Gastrocnemius medialis (tissue), 4 donors: ENCODE results near the gene RPRD1B. TPM values are rescaled to one million over a fixed set of nuclear protein-coding genes. Genes with fewer than 3 reads are reported as not detected.
"Not testable (repeated sequence)": the region's sequence is repeated elsewhere in the genome, so short reads cannot be mapped to it uniquely, and the experiment has no call there.

ENCODE experiments used
- ATAC-seq, 2 donors: fragments of 150-250 bp; one replicate each; pipeline ENCODE4 v1.9.1; 2016
- DNase-seq, 2 donors: peaks; one replicate each; pipeline ENCODE4 v3.0.0-alpha.2; 2019
- H3K27ac ChIP-seq, 4 donors: fragments of 200-600 bp; sonication (generic); 1 replicate in 1 of 4; 2 replicates in 3 of 4; pipeline ENCODE4 v1.5.1; 2016 to 2018; ENCODE audit warnings: mild to moderate bottlenecking in 2 of 4, moderate library complexity in 1 of 4
- H3K27me3 ChIP-seq, 3 donors: fragments of 200-600 bp; sonication (generic) in 2 of 3; 1 replicate in 1 of 3; 2 replicates in 2 of 3; pipeline versions ENCODE4 v1.5.1 to v1.6.0; 2016 to 2019; ENCODE audit warnings: mild to moderate bottlenecking in 1 of 3, moderate library complexity in 1 of 3
- H3K36me3 ChIP-seq, 2 donors: fragments of 200-600 bp; sonication (generic) in 1 of 2; one replicate each; pipeline ENCODE4 v1.5.1; 2017 to 2018
- H3K4me1 ChIP-seq, 2 donors: fragments of 200-600 bp; sonication (generic) in 1 of 2; one replicate each; pipeline ENCODE4 v1.5.1; 2016 to 2017; ENCODE audit warnings: mild to moderate bottlenecking in 2 of 2
- H3K4me3 ChIP-seq, 4 donors: fragments of 200-600 bp; sonication (generic) in 3 of 4; 1 replicate in 1 of 4; 2 replicates in 3 of 4; pipeline ENCODE4 v1.5.1; 2016 to 2019; ENCODE audit warnings: mild to moderate bottlenecking in 2 of 4
- H3K9me3 ChIP-seq, 3 donors: fragments of 200-600 bp; sonication (generic) in 2 of 3; 1 replicate in 1 of 3; 2 replicates in 2 of 3; pipeline ENCODE4 v1.5.1; 2016 to 2019
- POLR2A ChIP-seq, 2 donors: fragments of 450-650 bp; IDR thresholded peaks; one replicate each; pipeline ENCODE4 v1.6.1; 2017; ENCODE audit warnings: antibody characterized with exemption in 2 of 2, mild to moderate bottlenecking in 2 of 2, moderate library complexity in 2 of 2
- in situ Hi-C, 4 donors: fragments of 200-750 bp; cut with MboI; loops; one replicate each; pipeline versions ENCODE4 v1.15.0 to v1.8.0; 2017; ENCODE audit warnings: low sequenced_read_pairs in 4 of 4
- intact Hi-C: fragments of 100-400 bp; cut with DNase I; formaldehyde crosslinking; loops from one replicate; pipeline ENCODE4 v1.15.1; 2023; ENCODE audit warnings: low total_unique reads
- total RNA-seq, 4 donors: library from RNA; depleted of rRNA; stranded (reverse); fragments of >200 nt; gene quantifications; one replicate each; pipeline versions ENCODE4 v1.1.0 to v1.2.3, GENCODE V29; 2016
- TF ChIP-seq, protein P1 (sequence below), 5 experiments: fragments of 450-650 bp in 3 of 5; fragments of 200-600 bp in 2 of 5; sonication (generic) in 2 of 5; IDR thresholded peaks in 4 of 5; conservative IDR thresholded peaks in 1 of 5; 1 replicate in 4 of 5; 2 replicates in 1 of 5; pipeline ENCODE4 v1.5.1; 2016 to 2019; ENCODE audit warnings: antibody characterized with exemption in 5 of 5, mild to moderate bottlenecking in 3 of 5, moderate library complexity in 3 of 5

RPRD1B gene
- total RNA-seq, 4 donors from 2014 or later: 25.2 to 61.0 (median 40.6) TPM

- peaks cover 0 to 6% of the 10 kb centered on the region in 2 donors for H3K36me3 ChIP-seq
- in situ Hi-C loops: no loop called here
- H3K4me1 ChIP-seq: peaks cover 45 to 47% of the 10 kb centered on the region in 2 donors
- no peak for TF ChIP-seq POLR2A (IDR thresholded peaks at IDR 0.05)
- TF ChIP-seq, protein P1, sequence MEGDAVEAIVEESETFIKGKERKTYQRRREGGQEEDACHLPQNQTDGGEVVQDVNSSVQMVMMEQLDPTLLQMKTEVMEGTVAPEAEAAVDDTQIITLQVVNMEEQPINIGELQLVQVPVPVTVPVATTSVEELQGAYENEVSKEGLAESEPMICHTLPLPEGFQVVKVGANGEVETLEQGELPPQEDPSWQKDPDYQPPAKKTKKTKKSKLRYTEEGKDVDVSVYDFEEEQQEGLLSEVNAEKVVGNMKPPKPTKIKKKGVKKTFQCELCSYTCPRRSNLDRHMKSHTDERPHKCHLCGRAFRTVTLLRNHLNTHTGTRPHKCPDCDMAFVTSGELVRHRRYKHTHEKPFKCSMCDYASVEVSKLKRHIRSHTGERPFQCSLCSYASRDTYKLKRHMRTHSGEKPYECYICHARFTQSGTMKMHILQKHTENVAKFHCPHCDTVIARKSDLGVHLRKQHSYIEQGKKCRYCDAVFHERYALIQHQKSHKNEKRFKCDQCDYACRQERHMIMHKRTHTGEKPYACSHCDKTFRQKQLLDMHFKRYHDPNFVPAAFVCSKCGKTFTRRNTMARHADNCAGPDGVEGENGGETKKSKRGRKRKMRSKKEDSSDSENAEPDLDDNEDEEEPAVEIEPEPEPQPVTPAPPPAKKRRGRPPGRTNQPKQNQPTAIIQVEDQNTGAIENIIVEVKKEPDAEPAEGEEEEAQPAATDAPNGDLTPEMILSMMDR (IDR thresholded peaks at IDR 0.05 in 4 of 5, conservative IDR thresholded peaks at IDR 0.05 in 1 of 5): no peak
- intact Hi-C loops: no loop called here
- no peak overlapping the region for H3K4me3 ChIP-seq
- peak overlapping the region; percentile 54 to 75 (median 63) for H3K27ac ChIP-seq
- no peak for DNase-seq
- H3K9me3 ChIP-seq: no peaks in the 10 kb centered on the region
- H3K27me3 ChIP-seq: no peaks in the 10 kb centered on the region
- no peak for ATAC-seq
Measured at GRCh38 chr20:38095017-38095686, 61.6 kb downstream of the RPRD1B start.

DNA sequence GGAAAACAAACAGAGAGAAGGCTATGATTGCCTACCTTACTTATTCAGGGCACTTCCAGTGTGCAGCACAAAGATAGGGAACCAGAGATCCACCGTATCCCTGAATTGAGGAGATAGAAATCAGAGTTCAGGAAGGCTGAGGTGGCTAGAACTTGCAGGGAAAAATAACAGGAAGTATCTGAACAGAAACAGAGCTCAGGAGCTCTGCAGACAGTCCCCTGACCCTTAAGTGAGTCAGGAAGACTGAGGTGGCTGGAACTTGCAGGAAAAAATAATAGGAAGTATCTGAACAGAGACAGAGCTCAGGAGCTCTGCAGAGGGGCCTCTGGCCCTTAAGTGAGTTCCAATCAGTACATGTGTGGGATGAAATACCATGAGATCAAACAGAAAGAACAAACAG, 65.4 kb downstream of the RPRD1B start:
- peaks cover 16 to 21% of the 10 kb centered on the region in 2 donors for H3K4me1 ChIP-seq
- in situ Hi-C loops: no loop called here
- H3K27ac ChIP-seq: no peak overlapping the region
- DNase-seq (no peak), ATAC-seq (no peak)
- no peaks in the 10 kb centered on the region for H3K27me3 ChIP-seq
- H3K36me3 ChIP-seq: no peaks in the 10 kb centered on the region
- intact Hi-C loops: no loop called here
- no peak for TF ChIP-seq POLR2A (IDR thresholded peaks at IDR 0.05)
- TF ChIP-seq, protein P1 (IDR thresholded peaks at IDR 0.05 in 4 of 5, conservative IDR thresholded peaks at IDR 0.05 in 1 of 5): no peak
- H3K9me3 ChIP-seq: no peaks in the 10 kb centered on the region
- H3K4me3 ChIP-seq: no peak overlapping the region

DNA sequence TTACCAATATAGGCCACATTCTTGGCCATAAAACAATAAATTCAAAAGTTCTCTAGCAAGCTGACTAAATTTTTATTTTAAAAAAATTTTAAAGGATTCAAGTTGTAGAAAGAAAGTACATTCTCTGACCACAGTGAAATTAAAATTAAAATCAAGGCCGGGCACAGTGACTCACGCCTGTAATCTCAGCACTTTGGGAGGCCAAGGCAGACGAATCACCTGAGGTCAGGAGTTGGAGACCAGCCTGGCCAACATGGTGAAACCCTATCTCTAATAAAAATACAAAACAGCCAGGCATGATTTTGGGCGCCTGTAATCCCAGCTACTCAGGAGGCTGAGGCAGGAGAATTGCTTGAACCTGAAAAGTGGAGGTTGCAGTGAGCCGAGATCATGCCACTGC, 68.7 kb downstream of the RPRD1B start:
- H3K9me3 ChIP-seq, H3K36me3 ChIP-seq, H3K27me3 ChIP-seq, H3K4me1 ChIP-seq, in situ Hi-C loops, H3K4me3 ChIP-seq, DNase-seq, intact Hi-C loops: not testable (repeated sequence)
- H3K27ac ChIP-seq: peak overlapping the region in 1 of 4 donors; percentile 19
- peak in 1 of 2 donors; percentile 37 for ATAC-seq

DNA sequence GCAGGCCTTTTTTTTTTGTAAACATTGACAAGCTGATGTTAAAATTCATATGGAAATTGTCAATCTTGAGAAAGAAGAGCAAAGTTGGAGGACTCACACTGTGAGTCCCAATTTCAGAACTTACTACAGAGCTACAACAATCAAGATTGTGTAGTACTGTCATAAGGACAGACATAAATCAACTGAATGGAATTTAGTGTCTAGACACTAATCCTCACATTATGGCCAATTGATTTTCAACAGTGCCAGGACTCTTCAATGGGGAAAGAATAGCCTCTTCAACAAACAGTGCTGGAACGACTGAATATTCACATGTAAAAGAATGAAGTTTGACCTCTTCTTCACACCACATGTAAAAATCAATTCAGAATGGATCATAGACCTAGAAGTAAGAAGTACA, 70.7 kb downstream of the RPRD1B start:
- in situ Hi-C loops: no loop called here

GRCh38 chr20:38106461-38106860, 72.9 kb downstream of the RPRD1B start:
- Histone ChIP-seq H3K4me3 (no peak overlapping the region), H3K27ac (no peak overlapping the region), H3K4me1 (peaks cover 38 to 42% of the 10 kb centered on the region in 2 donors), H3K27me3 (no peaks in the 10 kb centered on the region), H3K36me3 (no peaks in the 10 kb centered on the region), H3K9me3 (no peaks in the 10 kb centered on the region)
- DNase-seq (no peak), ATAC-seq (no peak)
- TF ChIP-seq, protein P1 (IDR thresholded peaks at IDR 0.05 in 4 of 5, conservative IDR thresholded peaks at IDR 0.05 in 1 of 5): no peak
- TF ChIP-seq POLR2A (IDR thresholded peaks at IDR 0.05): no peak
- in situ Hi-C loops: no loop called here
- intact Hi-C loops: loop anchor here (5.0 kb wide), 1 partner anchor 584 kb away; the partner anchor contains the start of gene NNAT

More for the DNA sequence above, 70.7 kb downstream of the RPRD1B start:
- H3K4me3 ChIP-seq: no peak overlapping the region
- DNase-seq: no peak
- intact Hi-C loops: no loop called here
- no peaks in the 10 kb centered on the region for H3K27me3 ChIP-seq
- H3K9me3 ChIP-seq: no peaks in the 10 kb centered on the region
- H3K36me3 ChIP-seq: no peaks in the 10 kb centered on the region
- no peak for ATAC-seq
- H3K4me1 ChIP-seq: peaks cover 16 to 20% of the 10 kb centered on the region in 2 donors
- H3K27ac ChIP-seq: no peak overlapping the region
- TF ChIP-seq, protein P1 (IDR thresholded peaks at IDR 0.05 in 4 of 5, conservative IDR thresholded peaks at IDR 0.05 in 1 of 5): no peak
- TF ChIP-seq POLR2A (IDR thresholded peaks at IDR 0.05): no peak

- H3K4me3 ChIP-seq, H3K36me3 ChIP-seq, H3K27me3 ChIP-seq, ATAC-seq, in situ Hi-C loops, H3K9me3 ChIP-seq, DNase-seq: not testable (repeated sequence)
- Histone ChIP-seq H3K4me1 (peaks cover 42 to 47% of the 10 kb centered on the region in 2 donors), H3K27ac (peak overlapping the region in 2 of 4 donors; percentile 90 to 94)
- intact Hi-C loops: loop anchor here (5.0 kb wide), 1 partner anchor 585 kb away; the partner anchor contains the start of gene NNAT
Measured at GRCh38 chr20:38107386-38107785, 73.8 kb downstream of the RPRD1B start.

DNA sequence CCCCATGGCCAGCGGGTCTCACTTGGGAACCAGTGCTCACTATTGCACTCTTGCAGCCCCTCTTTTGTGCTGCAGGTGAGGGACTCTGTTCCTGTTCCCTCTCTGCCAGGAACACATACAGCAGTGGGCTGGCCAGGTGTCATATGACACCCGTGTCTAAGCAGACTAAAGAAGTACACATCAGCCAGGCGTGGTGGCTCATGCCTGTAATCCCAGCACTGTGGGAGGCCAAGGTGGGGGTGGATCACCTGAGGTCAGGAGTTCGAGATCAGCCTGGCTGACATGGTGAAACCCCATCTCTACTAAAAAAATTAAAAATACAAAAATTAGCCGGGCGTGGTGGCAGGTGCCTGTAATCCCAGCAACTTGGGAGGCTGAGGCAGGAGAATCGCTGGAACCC, 74.4 kb downstream of the RPRD1B start:
- Histone ChIP-seq H3K27ac (peak overlapping the region; percentile 85 to 94 (median 92)), H3K4me1 (peaks cover 48 to 52% of the 10 kb centered on the region in 2 donors)
- H3K9me3 ChIP-seq, ATAC-seq, H3K36me3 ChIP-seq, H3K27me3 ChIP-seq, H3K4me3 ChIP-seq, in situ Hi-C loops: not testable (repeated sequence)
- intact Hi-C loops: loop anchor here (1.0 to 5.0 kb wide), 2 partner anchors 33 to 586 kb away; partner anchors contain the start of gene NNAT
- peak; percentile 51 to 56 for DNase-seq
